Fibroblast of mammary gland (primary cell): ENCODE data around the gene NRN1L.

Experiments
- DNase-seq: peaks from one replicate; pipeline ENCODE4 v3.0.0-alpha.2; 2010; ENCODE audit warnings: low read depth
- H3K4me3 ChIP-seq: 2 replicates; pipeline ENCODE4 v1.5.1; 2011; ENCODE audit warnings: low read depth, mild to moderate bottlenecking, low read length, moderate library complexity; ENCODE audit not compliant: control insufficient read depth
- TF ChIP-seq, protein P1 (sequence below): conservative IDR thresholded peaks from 2 replicates; pipeline ENCODE4 v1.5.1; 2011; ENCODE audit warnings: low read depth, low read length, inconsistent platforms; ENCODE audit not compliant: control insufficient read depth, insufficient read depth

NRN1L gene

DNA sequence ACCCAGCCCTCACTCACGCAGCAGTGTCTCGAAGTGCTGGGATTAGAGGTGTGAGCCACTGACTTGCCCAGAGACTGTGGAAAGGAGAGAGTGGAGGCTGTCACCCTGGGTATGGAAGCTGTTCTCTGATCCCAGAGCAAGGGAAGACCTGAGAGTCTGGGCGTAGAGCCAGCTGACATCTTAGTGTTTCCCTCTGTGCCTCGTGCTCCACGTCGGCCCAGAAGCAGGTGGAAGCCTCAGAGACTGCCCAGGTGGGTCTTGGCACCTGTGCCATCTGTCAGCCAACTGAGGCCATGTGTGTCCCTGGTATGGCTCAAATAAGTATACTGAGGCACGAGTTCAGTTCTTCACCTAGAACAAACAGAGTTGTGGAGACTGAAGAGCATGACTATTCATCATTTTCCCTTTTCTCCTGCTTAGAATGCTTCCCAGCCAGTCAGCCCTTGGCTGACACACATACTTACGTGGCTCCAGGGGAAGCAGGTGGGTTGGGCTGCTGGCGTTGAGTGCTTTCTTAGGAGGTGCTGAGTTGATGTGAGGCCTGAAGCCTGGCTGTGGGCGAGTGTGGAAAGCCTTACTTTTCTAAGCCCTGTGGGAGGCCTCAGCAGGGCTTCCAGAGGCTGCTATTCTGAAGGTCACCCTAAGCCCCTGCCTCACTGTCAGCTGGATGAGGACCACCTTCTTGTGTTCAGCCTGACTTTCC lies 38.9 kb downstream of the NRN1L start:
- DNase-seq: no peak
- TF ChIP-seq, protein P1, sequence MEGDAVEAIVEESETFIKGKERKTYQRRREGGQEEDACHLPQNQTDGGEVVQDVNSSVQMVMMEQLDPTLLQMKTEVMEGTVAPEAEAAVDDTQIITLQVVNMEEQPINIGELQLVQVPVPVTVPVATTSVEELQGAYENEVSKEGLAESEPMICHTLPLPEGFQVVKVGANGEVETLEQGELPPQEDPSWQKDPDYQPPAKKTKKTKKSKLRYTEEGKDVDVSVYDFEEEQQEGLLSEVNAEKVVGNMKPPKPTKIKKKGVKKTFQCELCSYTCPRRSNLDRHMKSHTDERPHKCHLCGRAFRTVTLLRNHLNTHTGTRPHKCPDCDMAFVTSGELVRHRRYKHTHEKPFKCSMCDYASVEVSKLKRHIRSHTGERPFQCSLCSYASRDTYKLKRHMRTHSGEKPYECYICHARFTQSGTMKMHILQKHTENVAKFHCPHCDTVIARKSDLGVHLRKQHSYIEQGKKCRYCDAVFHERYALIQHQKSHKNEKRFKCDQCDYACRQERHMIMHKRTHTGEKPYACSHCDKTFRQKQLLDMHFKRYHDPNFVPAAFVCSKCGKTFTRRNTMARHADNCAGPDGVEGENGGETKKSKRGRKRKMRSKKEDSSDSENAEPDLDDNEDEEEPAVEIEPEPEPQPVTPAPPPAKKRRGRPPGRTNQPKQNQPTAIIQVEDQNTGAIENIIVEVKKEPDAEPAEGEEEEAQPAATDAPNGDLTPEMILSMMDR: no peak
- no peak overlapping the region for H3K4me3 ChIP-seq

DNA sequence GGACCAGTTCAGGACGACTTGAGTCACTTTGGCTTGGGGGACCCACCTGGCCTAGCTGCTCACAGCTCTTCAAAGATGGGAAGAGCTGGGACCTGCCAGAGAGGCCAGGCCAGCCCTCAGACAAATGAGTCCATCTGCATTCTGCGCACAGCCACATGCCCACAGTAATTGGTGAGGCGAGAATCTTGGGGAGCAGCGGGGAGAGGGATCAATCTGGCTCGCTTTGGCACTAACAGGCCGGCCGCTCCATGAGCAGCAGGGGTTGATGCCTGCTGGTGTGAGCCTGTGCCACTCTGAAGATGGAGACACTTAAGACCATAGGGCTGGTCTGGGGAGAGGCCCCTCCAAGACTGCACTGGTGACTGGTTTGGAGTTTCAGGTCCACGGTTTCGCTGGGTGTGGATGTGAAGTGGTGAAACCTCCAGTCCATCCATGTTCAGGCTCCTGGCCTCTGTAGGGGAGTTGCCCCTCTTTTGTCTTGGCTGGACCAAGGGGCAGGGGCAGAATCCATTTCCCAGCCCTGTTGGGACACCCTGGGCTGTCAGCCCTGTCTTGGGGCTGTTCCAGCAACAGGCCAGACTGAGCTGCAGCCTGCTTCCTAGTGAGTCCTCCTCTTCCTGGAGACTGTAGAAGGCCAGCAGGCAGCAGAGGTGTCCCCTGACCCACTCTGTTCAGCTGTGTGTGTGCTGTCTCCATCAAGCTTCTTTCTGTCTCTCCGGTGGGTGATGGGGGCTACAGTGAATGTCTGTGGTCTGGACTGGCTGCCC lies 39.6 kb downstream of the NRN1L start:
- H3K4me3 ChIP-seq: no peak overlapping the region
- no peak for DNase-seq
- TF ChIP-seq, protein P1: no peak

DNA sequence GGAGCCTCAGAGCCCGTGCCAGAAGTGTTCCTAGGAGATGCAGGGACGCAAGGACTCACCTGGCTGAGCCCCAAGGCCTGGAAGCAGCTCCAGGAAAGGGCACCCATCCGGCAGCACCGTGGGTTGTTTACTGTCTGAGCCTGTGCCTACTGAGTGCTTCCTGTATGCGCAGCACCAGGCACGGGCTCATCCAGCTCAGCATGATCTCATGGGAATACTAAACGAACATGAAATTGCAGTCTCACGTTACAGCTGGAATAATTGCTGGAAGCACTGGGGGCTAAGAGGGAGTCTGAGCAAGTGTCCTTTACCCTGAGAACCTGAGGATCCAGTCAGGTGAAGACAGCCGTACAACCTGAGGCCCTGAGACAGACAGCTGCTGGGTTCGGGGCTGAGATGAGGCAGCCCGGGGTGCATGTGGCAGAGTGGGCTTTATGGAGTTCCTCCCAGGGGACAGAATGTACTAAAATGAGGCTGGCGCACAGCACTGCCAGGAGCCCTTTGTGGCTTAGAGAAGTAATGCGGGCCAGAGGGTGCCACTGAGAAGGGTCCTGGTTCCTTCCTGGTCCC lies 41.6 kb downstream of the NRN1L start:
- no peak overlapping the region for H3K4me3 ChIP-seq
- TF ChIP-seq, protein P1: no peak
- DNase-seq: peak; percentile 65

DNA sequence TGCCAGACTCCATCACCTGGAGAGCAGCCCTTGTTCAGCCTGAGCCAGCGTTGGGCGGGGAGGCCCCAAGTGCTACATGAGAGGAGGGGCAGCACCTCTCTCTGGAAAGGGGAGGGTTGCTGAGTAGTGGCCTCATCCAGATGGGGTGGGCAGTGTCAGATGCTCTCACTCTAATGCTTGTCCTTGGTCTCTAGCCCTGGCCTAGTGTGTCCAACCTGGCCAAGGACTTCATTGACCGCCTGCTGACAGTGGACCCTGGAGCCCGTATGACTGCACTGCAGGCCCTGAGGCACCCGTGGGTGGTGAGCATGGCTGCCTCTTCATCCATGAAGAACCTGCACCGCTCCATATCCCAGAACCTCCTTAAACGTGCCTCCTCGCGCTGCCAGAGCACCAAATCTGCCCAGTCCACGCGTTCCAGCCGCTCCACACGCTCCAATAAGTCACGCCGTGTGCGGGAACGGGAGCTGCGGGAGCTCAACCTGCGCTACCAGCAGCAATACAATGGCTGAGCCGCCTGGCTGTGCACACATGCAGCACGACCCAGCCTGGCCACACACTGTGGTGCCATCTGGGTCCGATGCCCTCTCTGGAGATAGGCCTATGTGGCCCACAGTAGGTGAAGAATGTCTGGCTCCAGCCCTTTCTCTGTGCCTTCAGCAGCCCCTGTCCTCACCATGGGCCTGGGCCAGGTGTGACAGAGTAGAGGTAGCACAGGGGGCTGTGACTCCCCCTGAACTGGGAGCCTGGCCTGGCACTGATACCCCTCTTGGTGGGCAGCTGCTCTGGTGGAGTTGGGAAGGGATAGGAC lies 42.7 kb downstream of the NRN1L start:
- no peak overlapping the region for H3K4me3 ChIP-seq
- TF ChIP-seq, protein P1: no peak
- DNase-seq: no peak

DNA sequence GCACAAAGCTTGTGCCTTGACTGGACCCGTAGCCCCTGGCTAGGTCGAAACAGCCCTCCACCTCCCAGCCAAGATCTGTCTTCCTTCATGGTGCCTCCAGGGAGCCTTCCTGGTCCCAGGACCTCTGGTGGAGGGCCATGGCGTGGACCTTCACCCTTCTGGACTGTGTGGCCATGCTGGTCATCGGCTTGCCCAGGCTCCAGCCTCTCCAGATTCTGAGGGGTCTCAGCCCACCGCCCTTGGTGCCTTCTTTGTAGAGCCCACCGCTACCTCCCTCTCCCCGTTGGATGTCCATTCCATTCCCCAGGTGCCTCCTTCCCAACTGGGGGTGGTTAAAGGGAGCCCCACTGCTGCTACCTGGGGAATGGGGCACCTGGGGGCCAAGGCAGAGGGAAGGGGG lies 43.5 kb downstream of the NRN1L start:
- no peak overlapping the region for H3K4me3 ChIP-seq
- DNase-seq: no peak
- TF ChIP-seq, protein P1: no peak
